GM18951 (cell line): ENCODE data around the gene SCIMP.
A peak's percentile ranks its signal among the peaks of the same experiment; 100 is the strongest.
"Not testable (repeated sequence)": the region's sequence is repeated elsewhere in the genome, so short reads cannot be mapped to it uniquely, and the experiment has no call there.

Experiments
- POLR2A ChIP-seq: IDR thresholded peaks from 4 replicates; pipeline ENCODE4 v1.6.1; 2011; ENCODE audit warnings: mild to moderate bottlenecking; ENCODE audit not compliant: insufficient read length, insufficient read depth; ENCODE audit errors: extremely low read depth
- in situ Hi-C: fragments of 300-500 bp; cut with MboI; formaldehyde crosslinking; loops from one replicate; pipeline ENCODE4 v1.12.0; 2022; ENCODE audit warnings: low sequenced_read_pairs, mixed read lengths, inconsistent platforms; ENCODE audit not compliant: unreplicated experiment

SCIMP gene

DNA sequence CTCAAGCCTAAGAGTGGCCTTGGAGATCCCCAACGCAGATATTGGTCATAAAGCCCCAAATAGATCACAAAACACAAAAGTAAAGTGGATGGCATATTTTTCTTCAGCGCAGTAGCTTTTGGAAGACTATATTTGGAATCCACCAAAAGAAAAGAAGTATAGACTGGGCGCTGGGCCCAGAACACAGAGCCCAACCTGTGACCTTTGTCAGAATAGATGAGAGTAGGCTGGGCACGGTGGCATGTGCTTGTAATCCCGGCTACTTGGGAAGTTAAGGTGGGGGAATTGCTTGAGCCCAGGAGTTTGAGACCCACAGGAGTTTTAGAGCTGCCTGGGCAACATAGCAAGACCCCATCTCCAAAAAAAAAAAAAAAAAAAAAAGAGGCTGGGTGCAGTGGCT is 14.6 kb downstream of the SCIMP start:
- TF ChIP-seq POLR2A: no peak
- in situ Hi-C loops: no loop called here

DNA sequence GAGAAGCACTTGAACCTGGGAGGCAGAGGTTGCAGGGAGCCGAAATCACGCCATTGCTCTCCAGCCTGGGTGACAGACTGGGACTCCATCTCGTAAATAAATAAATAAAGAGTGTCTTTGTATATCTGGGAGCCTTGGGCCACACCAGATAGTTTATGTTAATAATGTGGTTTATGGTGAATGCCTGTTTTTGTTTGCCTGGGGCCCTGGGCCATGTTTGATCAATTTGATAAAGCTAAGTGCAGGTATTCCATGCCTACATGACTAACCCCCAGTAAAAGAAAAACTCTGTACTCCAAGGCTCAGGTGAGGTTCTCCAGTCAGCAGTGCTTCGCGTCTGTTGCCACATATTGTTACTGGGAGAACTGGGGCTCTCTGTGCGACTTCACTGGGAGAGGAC is 15.1 kb downstream of the SCIMP start:
- in situ Hi-C loops: no loop called here
- TF ChIP-seq POLR2A: no peak

- in situ Hi-C loops: not testable (repeated sequence)
Measured at GRCh38 chr17:5217562-5217961, 17.1 kb downstream of the SCIMP start.

GRCh38 chr17:5211458-5211857 is 23.2 kb downstream of the SCIMP start:
- in situ Hi-C loops: no loop called here
- no peak for TF ChIP-seq POLR2A

DNA sequence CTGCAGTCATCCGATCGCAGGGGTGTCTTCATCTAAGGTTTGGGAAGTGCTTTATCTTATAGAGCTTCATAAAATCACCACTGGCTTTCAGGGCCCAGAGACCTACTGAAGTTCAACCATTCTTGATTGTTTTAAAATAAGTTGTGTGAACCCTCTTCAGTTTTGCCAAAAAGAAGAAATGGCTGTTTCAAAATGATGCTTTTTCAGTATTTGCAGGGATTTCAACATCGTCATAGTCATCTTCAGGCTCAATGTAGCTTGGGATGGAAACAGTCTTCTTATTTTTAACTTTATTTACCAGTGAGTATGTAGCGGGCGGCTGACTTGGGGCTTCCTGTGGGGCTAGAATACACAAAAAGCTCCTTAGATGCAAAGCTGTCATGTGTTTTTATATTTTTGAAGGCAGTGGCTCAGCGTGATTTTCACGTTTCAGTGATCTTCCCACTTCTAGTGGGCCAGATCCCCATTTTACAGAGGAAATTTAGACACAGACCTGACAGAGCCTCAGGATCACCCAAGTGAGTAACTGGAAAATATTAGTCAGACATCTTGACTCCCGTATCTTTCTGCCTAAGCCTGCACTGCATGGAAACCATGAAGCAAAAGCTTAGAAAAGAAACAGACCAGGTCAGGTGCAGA is 23.9 kb downstream of the SCIMP start:
- TF ChIP-seq POLR2A: no peak
- in situ Hi-C loops: no loop called here

GRCh38 chr17:5210091-5210490 is 24.6 kb downstream of the SCIMP start:
- no peak for TF ChIP-seq POLR2A
- in situ Hi-C loops: no loop called here

DNA sequence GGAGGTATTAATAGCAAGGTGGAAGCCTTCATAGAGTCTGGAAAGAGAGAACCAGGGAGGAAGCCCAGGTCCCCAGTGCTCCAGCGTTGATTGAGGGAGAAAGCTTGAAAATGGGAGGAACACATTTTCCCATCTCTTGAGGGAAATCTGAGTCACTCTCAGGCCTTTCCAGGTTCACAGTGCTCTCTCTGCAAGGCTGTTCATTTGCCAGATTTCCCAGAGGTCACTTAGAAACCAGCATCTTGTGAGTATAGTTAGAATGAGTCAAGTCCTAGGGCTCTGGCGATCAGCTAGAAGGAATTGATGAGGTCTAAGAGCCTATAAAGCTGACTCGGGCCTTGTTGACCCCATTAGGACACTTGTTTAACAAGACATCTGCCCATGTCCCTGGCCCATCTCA is 25.3 kb downstream of the SCIMP start:
- in situ Hi-C loops: no loop called here
- no peak for TF ChIP-seq POLR2A

GRCh38 chr17:5203908-5204294 is 30.8 kb downstream of the SCIMP start:
- in situ Hi-C loops: loop anchor here (5.0 kb wide), 1 partner anchor 33 kb away; no protein-coding TSS in a partner anchor

DNA sequence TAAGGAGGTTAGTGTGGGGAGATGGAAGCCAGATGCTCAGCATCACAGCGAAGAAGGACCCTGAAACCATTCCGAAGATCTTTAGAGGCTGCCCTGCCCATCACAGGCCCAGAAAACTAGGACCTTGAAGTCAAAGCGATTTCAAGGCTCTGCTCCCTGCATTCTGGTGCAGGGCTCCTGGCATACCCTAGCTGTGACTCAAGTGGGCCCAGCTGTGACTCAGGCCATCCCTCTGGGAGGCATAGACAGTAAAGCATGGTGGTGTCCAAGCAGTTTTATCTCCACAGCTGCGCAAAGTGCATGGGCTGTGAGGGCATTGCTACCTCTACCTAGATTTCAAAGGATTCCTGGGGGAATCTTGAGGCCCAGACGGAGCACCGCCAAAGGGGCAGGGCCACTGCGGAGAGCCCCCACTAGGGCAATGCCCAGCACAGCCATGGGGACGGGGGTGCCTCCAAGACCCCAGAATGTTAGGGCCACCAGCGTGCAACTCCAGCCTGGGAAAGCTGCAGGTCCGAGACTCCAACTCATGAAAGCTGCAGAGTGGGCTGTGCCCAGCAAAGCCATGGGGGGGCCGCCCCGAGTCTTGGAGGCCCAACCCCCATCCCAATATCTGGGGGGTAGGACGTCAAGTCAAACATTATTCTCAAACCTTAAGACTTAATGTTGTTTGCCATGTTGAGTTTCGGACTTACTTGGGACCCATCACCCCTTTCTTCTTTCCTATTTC is 31.3 kb downstream of the SCIMP start:
- no peak for TF ChIP-seq POLR2A
- in situ Hi-C loops: loop anchor here (5.0 kb wide), 1 partner anchor 34 kb away; no protein-coding TSS in a partner anchor

More at GRCh38 chr17:5203908-5204294, 30.8 kb downstream of the SCIMP start:
- TF ChIP-seq POLR2A: no peak

GRCh38 chr17:5201011-5201410 is 33.6 kb downstream of the SCIMP start:
- in situ Hi-C loops: loop anchor here (5.0 kb wide), 1 partner anchor 36 kb away; no protein-coding TSS in a partner anchor
- no peak for TF ChIP-seq POLR2A

DNA sequence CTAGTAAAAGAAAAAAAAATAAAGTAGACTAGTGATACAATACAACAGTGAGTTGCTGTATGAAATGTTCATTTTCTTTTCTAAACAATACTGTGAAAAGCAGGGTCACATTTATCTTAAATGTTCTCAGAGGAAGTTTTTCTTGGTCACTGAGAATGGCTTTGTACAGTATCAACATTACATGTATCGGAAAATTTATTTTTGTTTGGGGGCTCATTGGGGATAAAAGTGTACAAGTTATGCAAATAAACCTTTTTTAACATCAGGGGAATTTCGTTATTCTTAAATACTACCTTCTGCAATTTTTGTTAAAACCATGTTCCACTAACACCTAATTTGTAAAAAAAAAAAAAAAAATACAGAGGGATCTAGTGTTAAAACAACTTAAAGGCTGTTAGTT is 34.3 kb downstream of the SCIMP start:
- in situ Hi-C loops: loop anchor here (5.0 kb wide), 1 partner anchor 37 kb away; no protein-coding TSS in a partner anchor
- no peak for TF ChIP-seq POLR2A

GRCh38 chr17:5198472-5198871 is 36.2 kb downstream of the SCIMP start:
- in situ Hi-C loops: no loop called here
- TF ChIP-seq POLR2A: peak; percentile 15

GRCh38 chr17:5194346-5194745 is 40.3 kb downstream of the SCIMP start:
- no peak for TF ChIP-seq POLR2A
- in situ Hi-C loops: no loop called here
